ENCODE results near the gene TNN. TPM values are rescaled to one million over a fixed set of nuclear protein-coding genes. Genes with fewer than 3 reads are reported as not detected.

The TNN gene
- total RNA-seq, 1 donor from 2014 or later, result not detected

Other genes starting within 250 kb of the TNN start
- 248 and 416 TPM in 2 replicates for gene CACYBP, start 67.9 kb upstream of the TNN start, total RNA-seq
- gene MRPS14, start 44.4 kb upstream of the TNN start, total RNA-seq, result 30.3 and 38.4 TPM in 2 replicates
- gene KIAA0040, start 124.9 kb downstream of the TNN start, total RNA-seq, result 12.4 and 34.5 TPM in 2 replicates

Data from pulmonary artery endothelial cell (primary cell).